ENCODE measurements around the gene MYL11. TPM values are rescaled to one million over a fixed set of nuclear protein-coding genes. Genes with fewer than 3 reads are reported as not detected.
A peak's percentile ranks its signal among the peaks of the same experiment; 100 is the strongest.

MYL11 gene
- total RNA-seq, 3 donors from 2014 or later (not counting 1 experiment from before 2014, with no cell fraction given) = 2.9 to 8.0 (median 7.2) TPM

DNA sequence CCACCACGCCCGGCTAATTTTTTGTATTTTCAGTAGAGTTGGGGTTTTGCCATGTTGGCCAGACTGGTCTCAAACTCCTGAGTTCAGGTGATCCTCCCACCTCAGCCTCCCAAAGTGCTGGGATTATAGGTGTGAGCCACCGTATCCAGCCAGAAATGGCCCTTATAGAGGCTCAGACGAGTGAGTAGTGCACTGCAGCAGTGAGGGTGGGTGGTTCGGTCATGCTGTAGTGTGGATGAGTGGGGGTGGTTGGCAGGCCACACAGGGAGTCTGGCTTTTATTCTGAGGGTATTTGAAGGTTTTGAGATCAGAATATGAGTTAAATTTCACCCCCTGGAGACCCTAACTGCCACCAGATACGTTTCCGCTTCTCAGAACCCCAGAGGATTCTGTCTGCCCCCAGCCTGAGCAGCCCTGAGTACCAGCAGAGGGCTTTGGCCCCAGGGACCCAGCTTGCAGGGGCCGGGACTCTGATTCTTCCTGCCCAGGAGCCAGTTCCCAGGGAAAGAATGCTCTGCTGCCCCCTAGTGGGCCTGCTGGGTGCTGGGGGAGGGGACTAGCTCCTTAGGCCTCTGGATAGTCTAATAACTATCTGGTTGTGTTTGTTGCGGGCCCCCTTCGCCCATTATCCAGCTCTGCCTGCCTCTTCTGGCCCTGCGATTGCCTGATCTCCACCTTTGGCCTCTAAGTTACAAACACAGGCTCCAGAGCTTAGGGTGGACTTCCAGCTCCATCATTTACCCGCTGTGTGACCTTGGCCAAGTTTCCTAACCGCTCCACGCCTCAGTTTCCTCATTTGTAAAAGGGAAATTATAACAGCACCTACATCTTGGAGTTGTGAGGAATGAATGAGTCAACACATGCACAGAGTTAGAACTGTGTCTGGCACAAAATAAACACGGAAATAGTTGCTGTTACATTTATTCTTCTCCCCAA lies 34.8 kb downstream of the MYL11 start:
- Mint-ChIP-seq H3K4me1 (peaks cover 15 to 21% of the 10 kb centered on the region in 2 donors), H3K27ac (peak overlapping the region in 1 of 2 donors; percentile 31), H3K36me3 (no peaks in the 10 kb centered on the region), H3K4me3 (peak overlapping the region; percentile 37), H3K9me3 (no peaks in the 10 kb centered on the region), H3K27me3 (ENCODE audit: low read depth in 2 of 2) (no peaks in the 10 kb centered on the region)
- H3K4me1 ChIP-seq (ENCODE audit: control insufficient read depth, insufficient read depth, low read length) = peaks cover 24% of the 10 kb centered on the region
- no peak overlapping the region for H3K4me3 ChIP-seq (ENCODE audit: low read length)
- H3K9me3 ChIP-seq (ENCODE audit: control insufficient read depth, insufficient read depth, low read length) = no peaks in the 10 kb centered on the region
- H3K36me3 ChIP-seq (ENCODE audit: control insufficient read depth, insufficient read depth, low read length) = no peaks in the 10 kb centered on the region
- no peak overlapping the region for H3K27ac ChIP-seq (ENCODE audit: low read length)
- TF ChIP-seq, protein P1, sequence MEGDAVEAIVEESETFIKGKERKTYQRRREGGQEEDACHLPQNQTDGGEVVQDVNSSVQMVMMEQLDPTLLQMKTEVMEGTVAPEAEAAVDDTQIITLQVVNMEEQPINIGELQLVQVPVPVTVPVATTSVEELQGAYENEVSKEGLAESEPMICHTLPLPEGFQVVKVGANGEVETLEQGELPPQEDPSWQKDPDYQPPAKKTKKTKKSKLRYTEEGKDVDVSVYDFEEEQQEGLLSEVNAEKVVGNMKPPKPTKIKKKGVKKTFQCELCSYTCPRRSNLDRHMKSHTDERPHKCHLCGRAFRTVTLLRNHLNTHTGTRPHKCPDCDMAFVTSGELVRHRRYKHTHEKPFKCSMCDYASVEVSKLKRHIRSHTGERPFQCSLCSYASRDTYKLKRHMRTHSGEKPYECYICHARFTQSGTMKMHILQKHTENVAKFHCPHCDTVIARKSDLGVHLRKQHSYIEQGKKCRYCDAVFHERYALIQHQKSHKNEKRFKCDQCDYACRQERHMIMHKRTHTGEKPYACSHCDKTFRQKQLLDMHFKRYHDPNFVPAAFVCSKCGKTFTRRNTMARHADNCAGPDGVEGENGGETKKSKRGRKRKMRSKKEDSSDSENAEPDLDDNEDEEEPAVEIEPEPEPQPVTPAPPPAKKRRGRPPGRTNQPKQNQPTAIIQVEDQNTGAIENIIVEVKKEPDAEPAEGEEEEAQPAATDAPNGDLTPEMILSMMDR (IDR thresholded peaks at IDR 0.05) = peak; percentile 91
- 42% methylated on average over 13 of the region's 15 CpGs for WGBS (ENCODE audit: insufficient coverage)
- intact Hi-C loops (cut with micrococcal nuclease) = loop anchor here (10.0 kb wide), 1 partner anchor 345 kb away; the partner anchor contains the start of gene ALDOA
- H3K27me3 ChIP-seq (ENCODE audit: control insufficient read depth, insufficient read depth, low read length) = no peaks in the 10 kb centered on the region
- peak; percentile 91 to 95 for DNase-seq
- peak; percentile 63 to 80 (median 68) for ATAC-seq

DNA sequence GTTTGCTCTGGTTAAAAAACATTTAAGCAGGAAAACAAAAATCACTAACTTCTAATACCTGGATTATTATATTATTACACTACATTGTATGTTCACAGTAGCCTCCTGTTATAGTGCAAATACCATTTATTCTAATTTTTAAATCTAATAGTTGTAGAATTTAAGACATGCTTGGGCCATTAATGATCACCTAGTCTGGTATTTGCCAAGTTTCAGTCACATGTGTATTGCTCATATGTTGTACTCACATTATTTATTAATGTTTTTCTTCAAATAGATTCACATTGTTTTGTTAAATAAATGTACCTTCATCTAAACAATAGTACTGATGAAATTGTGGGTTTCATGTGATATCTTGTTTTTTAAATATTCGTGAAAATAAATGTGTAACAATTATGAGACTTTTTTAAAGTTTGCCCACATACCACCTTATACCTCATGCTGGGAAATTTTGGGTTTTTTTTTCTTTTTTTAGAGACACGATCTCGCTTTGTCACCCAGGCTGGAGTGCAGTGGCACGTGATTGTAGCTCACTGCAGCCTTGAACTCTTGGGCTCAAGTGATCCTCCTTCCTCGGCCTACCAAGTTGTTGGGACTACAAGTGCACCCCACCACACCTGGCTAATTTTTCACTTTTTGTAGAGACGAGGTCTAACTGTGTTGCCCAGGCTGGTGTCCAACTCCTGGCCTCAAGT lies 38.7 kb downstream of the MYL11 start:
- ATAC-seq (no peak), DNase-seq (no peak)
- Histone ChIP-seq H3K27ac (ENCODE audit: low read length) (no peak overlapping the region), H3K36me3 (ENCODE audit: control insufficient read depth, insufficient read depth, low read length) (no peaks in the 10 kb centered on the region), H3K9me3 (ENCODE audit: control insufficient read depth, insufficient read depth, low read length) (no peaks in the 10 kb centered on the region), H3K4me1 (ENCODE audit: control insufficient read depth, insufficient read depth, low read length) (peaks cover 16% of the 10 kb centered on the region), H3K27me3 (ENCODE audit: control insufficient read depth, insufficient read depth, low read length) (no peaks in the 10 kb centered on the region), H3K4me3 (ENCODE audit: low read length) (no peak overlapping the region)
- Mint-ChIP-seq H3K36me3 (no peaks in the 10 kb centered on the region), H3K27me3 (ENCODE audit: low read depth in 2 of 2) (no peaks in the 10 kb centered on the region), H3K4me1 (peaks cover 22 to 25% of the 10 kb centered on the region in 2 donors), H3K4me3 (no peak overlapping the region), H3K9me3 (no peaks in the 10 kb centered on the region), H3K27ac (no peak overlapping the region)
- intact Hi-C loops (cut with micrococcal nuclease) = no loop called here
- TF ChIP-seq, protein P1 (IDR thresholded peaks at IDR 0.05) = no peak
- WGBS (ENCODE audit: insufficient coverage) = 90% methylated on average over 5 of the region's 6 CpGs

DNA sequence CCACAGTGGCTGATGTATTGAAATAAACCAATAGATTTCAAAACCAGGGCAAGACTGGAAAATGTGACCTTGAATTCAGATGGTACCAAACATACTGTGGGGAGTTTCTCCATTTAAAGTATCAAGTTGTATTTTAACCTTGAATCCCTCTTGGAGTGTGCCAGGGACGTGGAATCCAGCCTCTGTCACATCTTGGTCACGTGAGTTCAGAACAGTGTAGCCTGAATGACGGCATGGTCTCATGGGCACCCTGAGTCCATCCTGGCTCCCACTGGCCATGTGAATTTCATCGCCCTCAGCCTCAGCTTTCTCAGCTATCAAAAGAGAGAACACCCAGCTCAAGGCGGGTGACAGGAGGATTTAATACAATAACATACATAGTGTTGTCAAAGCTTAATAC lies 39.6 kb downstream of the MYL11 start:
- intact Hi-C loops (cut with micrococcal nuclease) = no loop called here
- H3K4me1 ChIP-seq (ENCODE audit: control insufficient read depth, insufficient read depth, low read length) = peaks cover 17% of the 10 kb centered on the region
- H3K4me3 ChIP-seq (ENCODE audit: low read length) = no peak overlapping the region
- no peaks in the 10 kb centered on the region for H3K36me3 ChIP-seq (ENCODE audit: control insufficient read depth, insufficient read depth, low read length)
- no peaks in the 10 kb centered on the region for H3K27me3 ChIP-seq (ENCODE audit: control insufficient read depth, insufficient read depth, low read length)
- no peak for ATAC-seq
- Mint-ChIP-seq H3K36me3 (no peaks in the 10 kb centered on the region), H3K4me3 (no peak overlapping the region), H3K27ac (no peak overlapping the region), H3K9me3 (no peaks in the 10 kb centered on the region), H3K4me1 (peaks cover 21 to 24% of the 10 kb centered on the region in 2 donors), H3K27me3 (ENCODE audit: low read depth in 2 of 2) (no peaks in the 10 kb centered on the region)
- TF ChIP-seq, protein P1 (IDR thresholded peaks at IDR 0.05) = no peak
- no peaks in the 10 kb centered on the region for H3K9me3 ChIP-seq (ENCODE audit: control insufficient read depth, insufficient read depth, low read length)
- no peak overlapping the region for H3K27ac ChIP-seq (ENCODE audit: low read length)
- WGBS (ENCODE audit: insufficient coverage) = 97% methylated on average over 4 of the region's 5 CpGs
- no peak for DNase-seq
